Memory B cell (primary cell): Measurements from ENCODE around the gene SPATC1L.
"Not testable (repeated sequence)": the region's sequence is repeated elsewhere in the genome, so short reads cannot be mapped to it uniquely, and the experiment has no call there.

Source experiments
- ATAC-seq: fragments of 150-1000 bp; cut with Tn5 transposase; 2 replicates; pipeline ENCODE4 v1.10.0; 2021; ENCODE audit warnings: low read depth, mild to moderate bottlenecking, moderate library complexity
- DNase-seq, 2 donors: peaks; one replicate each; pipeline ENCODE4 v3.0.0; 2022; ENCODE audit warnings: low spot score in 2 of 2
- H3K27ac Mint-ChIP-seq: one replicate; pipeline ENCODE4 v1.8.0; 2022; ENCODE audit warnings: mild to moderate bottlenecking, moderate library complexity, mixed read lengths
- H3K27me3 Mint-ChIP-seq: one replicate; pipeline ENCODE4 v1.8.0; 2022; ENCODE audit warnings: mixed read lengths
- H3K36me3 Mint-ChIP-seq: one replicate; pipeline ENCODE4 v1.8.0; 2022; ENCODE audit warnings: mild to moderate bottlenecking, mixed read lengths
- H3K4me1 Mint-ChIP-seq: one replicate; pipeline ENCODE4 v1.8.0; 2022; ENCODE audit warnings: mixed read lengths
- H3K4me3 Mint-ChIP-seq: one replicate; pipeline ENCODE4 v1.8.0; 2022; ENCODE audit warnings: mild to moderate bottlenecking, moderate library complexity, mixed read lengths
- H3K9me3 Mint-ChIP-seq: one replicate; pipeline ENCODE4 v1.8.0; 2022; ENCODE audit warnings: mixed read lengths

SPATC1L gene

GRCh38 chr21:46183910-46184624 is at the start of gene SPATC1L:
TSS of gene SPATC1L (minus strand) at chr21:46184459. CDS start at chr21:46182816, 1,643 bp downstream.
- Mint-ChIP-seq H3K27ac (peak within 1 kb of the TSS; percentile 81), H3K36me3 (no peaks in the 10 kb centered on the region), H3K9me3 (no peaks in the 10 kb centered on the region), H3K4me1 (no peaks in the 10 kb centered on the region), H3K4me3 (peak within 1 kb of the TSS; percentile 93), H3K27me3 (no peaks in the 10 kb centered on the region)
- peak; percentile 9 to 47 for DNase-seq
- peak; percentile 71 for ATAC-seq

- Mint-ChIP-seq H3K27me3 (no peaks in the 10 kb centered on the region), H3K36me3 (peaks cover 20% of the 10 kb centered on the region), H3K27ac (peak overlapping the region; percentile 31), H3K4me1 (peaks cover 43% of the 10 kb centered on the region), H3K4me3 (peak overlapping the region; percentile 90), H3K9me3 (no peaks in the 10 kb centered on the region)
- DNase-seq (no peak), ATAC-seq (no peak)
Observed at GRCh38 chr21:46229923-46230260, 45.6 kb upstream of the SPATC1L start.

DNA sequence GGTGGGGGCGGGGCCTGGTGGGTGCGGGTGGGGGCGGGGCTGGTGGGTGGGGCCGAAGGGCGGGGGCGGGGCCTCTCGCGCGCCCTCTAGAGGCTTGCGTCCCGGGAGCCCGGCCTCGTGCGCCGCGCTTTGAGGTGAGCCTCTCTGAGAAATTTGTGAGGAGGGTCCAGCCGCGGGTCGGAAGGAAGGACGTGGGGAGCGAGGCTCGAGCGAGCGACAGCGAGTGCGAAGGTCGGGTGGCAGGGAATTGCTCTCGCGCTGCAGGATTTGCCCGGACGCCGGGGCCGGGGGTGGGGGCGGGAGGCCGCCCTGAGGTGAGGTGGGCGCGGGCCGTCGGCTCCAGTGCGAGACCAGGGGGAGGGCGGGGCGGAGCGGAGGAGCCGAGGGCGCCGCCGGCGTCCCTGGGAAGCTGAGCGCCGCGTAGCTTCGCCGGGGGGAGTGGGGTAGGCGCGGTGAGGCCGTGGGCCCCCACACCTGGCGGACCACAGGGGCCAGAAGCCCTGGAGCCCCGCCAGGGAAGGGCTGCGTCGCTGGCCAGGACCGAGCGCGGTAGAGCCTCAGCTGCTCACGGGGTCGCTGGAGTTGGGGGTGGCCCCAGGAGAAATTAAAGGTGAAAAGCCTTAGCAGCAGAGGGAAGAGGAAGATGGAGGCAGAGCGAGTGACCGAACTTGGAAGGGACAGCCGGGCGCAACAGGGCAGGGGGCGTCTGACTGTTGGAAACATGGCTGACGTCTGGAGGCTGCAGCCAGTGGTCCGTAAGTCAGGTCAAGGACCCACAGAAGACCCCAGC is 45.1 kb upstream of the SPATC1L start:
- H3K27ac Mint-ChIP-seq, result peak overlapping the region; percentile 85
- H3K4me1 Mint-ChIP-seq, result peaks cover 41% of the 10 kb centered on the region
- no peaks in the 10 kb centered on the region for H3K27me3 Mint-ChIP-seq
- peaks cover 14% of the 10 kb centered on the region for H3K36me3 Mint-ChIP-seq
- peak; percentile 33 for ATAC-seq
- peak overlapping the region; percentile 90 for H3K4me3 Mint-ChIP-seq
- H3K9me3 Mint-ChIP-seq, result no peaks in the 10 kb centered on the region
- DNase-seq, result peak in 1 of 2 donors; percentile 67

- peaks cover 41% of the 10 kb centered on the region for H3K4me1 Mint-ChIP-seq
- ATAC-seq (peak; percentile 93), DNase-seq (peak; percentile 90 to 97)
- H3K27me3 Mint-ChIP-seq, result no peaks in the 10 kb centered on the region
- peak within 1 kb of the TSS; percentile 85 for H3K27ac Mint-ChIP-seq
- H3K4me3 Mint-ChIP-seq, result peak within 1 kb of the TSS; percentile 90
- H3K36me3 Mint-ChIP-seq, result peaks cover 7% of the 10 kb centered on the region
- H3K9me3 Mint-ChIP-seq, result no peaks in the 10 kb centered on the region
Observed at GRCh38 chr21:46228345-46229051, 44.2 kb upstream of the SPATC1L start, which contains the start of gene LSS. TSS of gene LSS (minus strand) at chr21:46228774. CDS start at chr21:46228745, 29 bp downstream.

DNA sequence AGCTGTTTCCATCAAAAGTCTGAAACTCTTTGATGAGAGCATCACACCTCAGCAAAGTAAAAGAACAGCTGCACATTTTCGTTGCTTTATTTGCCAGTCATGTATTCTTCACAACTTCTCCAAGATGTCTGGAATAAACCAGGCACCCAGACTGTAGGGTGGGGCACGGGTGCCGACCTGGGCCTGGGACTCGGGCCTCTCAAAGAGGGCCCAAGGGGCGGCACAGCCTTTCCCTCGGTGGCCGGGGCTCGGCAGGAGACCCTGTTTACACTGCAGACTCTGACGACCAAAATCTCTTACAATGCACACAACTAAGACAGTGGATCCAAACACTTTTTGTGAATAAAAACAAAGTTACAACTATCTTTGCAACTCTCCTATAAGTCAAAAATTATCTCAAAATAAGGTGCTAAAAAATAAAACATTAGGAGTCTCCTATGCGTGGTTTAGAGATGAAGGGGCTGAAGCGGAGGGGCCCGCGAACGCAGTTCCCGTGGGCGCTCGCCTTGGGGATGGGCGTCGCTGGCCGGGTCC is 43.6 kb upstream of the SPATC1L start:
- Mint-ChIP-seq H3K27me3 (no peaks in the 10 kb centered on the region), H3K4me1 (peaks cover 41% of the 10 kb centered on the region), H3K9me3 (no peaks in the 10 kb centered on the region), H3K4me3 (peak overlapping the region; percentile 89), H3K36me3 (peaks cover 5% of the 10 kb centered on the region), H3K27ac (peak overlapping the region; percentile 85)
- ATAC-seq, result no peak
- DNase-seq, result no peak

DNA sequence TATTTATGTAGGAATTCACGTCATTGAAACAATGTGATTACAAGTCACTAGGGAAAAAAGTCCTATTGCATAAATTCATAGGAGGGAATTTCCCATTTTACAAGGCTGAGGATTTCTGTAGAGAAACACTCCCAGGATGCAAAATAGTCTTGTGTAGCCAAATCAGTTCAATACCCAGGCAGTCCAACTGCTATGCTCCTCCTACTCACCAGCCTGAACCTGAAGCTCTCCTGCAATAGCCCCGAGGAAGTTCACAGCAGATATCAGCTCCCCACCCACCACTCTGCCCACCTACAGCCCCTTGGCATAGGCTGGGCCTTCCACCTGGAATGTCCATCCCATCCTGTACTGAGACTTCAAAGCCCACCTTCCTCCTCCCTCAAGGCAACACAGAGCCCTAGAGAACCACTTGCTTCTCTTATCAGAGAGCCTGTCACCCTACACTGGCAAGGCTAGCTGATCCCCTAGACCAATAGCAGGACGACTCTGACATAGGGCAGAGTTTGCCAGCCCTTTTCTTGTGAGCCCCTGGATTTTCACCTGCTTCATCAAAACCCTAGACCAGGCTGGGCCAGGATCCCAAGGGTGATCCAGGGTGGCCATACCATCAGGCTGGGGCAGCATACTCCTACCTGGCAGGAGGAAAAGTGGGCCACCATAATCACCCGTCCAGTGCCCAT is 42.8 kb upstream of the SPATC1L start:
- peaks cover 10% of the 10 kb centered on the region for H3K36me3 Mint-ChIP-seq
- no peaks in the 10 kb centered on the region for H3K27me3 Mint-ChIP-seq
- H3K9me3 Mint-ChIP-seq, result no peaks in the 10 kb centered on the region
- peak overlapping the region; percentile 89 for H3K4me3 Mint-ChIP-seq
- peaks cover 41% of the 10 kb centered on the region for H3K4me1 Mint-ChIP-seq
- ATAC-seq (no peak), DNase-seq (no peak)
- peak overlapping the region; percentile 85 for H3K27ac Mint-ChIP-seq

- ATAC-seq (no peak), DNase-seq (no peak)
- Mint-ChIP-seq H3K4me1 (peaks cover 36% of the 10 kb centered on the region), H3K36me3 (peaks cover 9% of the 10 kb centered on the region), H3K4me3 (no peak overlapping the region), H3K27me3 (no peaks in the 10 kb centered on the region), H3K27ac (peak overlapping the region; percentile 85), H3K9me3 (no peaks in the 10 kb centered on the region)
Observed at GRCh38 chr21:46226146-46226545, 41.9 kb upstream of the SPATC1L start.

DNA sequence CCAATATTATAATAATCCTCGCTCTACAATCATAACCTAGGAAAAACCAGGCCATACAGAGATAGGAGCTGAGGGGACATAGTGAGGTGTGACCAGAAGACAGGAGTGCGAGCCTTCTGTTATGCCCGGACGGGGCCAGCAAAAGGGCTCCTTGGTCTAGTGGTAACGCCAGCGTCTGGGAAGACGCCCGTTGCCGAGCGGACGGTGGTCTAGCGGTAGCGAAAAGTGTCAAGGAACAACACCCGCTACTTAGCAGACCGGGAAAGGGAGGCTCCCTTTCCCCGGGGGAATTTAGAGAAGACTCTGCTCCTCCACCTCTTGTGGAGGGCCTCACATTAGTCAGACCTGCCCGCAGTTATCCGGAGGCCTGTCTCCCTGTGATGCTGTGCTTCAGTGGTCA is 39.4 kb upstream of the SPATC1L start:
- not testable (repeated sequence) for H3K27me3 Mint-ChIP-seq, H3K27ac Mint-ChIP-seq, H3K4me3 Mint-ChIP-seq, ATAC-seq, DNase-seq, H3K9me3 Mint-ChIP-seq
- peaks cover 29% of the 10 kb centered on the region for H3K4me1 Mint-ChIP-seq
- peaks cover 21% of the 10 kb centered on the region for H3K36me3 Mint-ChIP-seq

DNA sequence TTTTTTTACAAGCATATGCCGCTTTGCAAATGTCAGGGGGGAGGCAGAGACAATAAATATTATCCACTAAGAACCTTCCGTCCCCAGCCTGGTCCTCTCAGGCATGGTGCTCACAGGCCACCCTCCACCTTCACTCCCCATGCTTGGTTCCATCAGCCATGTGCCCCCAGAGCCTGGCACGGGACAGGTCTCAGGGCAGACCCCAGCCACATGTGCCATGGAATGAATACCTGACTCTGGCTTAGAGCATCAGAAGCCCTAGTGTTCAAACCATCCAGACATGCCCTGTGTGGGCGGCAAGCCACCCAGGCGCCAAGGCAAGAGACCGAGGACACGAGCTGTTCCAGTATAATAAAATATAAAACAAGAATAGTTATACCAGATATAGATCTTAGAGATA is 39.0 kb upstream of the SPATC1L start:
- peaks cover 21% of the 10 kb centered on the region for H3K36me3 Mint-ChIP-seq
- no peaks in the 10 kb centered on the region for H3K27me3 Mint-ChIP-seq
- peaks cover 29% of the 10 kb centered on the region for H3K4me1 Mint-ChIP-seq
- no peaks in the 10 kb centered on the region for H3K9me3 Mint-ChIP-seq
- no peak overlapping the region for H3K4me3 Mint-ChIP-seq
- no peak for DNase-seq
- no peak overlapping the region for H3K27ac Mint-ChIP-seq
- ATAC-seq, result no peak

DNA sequence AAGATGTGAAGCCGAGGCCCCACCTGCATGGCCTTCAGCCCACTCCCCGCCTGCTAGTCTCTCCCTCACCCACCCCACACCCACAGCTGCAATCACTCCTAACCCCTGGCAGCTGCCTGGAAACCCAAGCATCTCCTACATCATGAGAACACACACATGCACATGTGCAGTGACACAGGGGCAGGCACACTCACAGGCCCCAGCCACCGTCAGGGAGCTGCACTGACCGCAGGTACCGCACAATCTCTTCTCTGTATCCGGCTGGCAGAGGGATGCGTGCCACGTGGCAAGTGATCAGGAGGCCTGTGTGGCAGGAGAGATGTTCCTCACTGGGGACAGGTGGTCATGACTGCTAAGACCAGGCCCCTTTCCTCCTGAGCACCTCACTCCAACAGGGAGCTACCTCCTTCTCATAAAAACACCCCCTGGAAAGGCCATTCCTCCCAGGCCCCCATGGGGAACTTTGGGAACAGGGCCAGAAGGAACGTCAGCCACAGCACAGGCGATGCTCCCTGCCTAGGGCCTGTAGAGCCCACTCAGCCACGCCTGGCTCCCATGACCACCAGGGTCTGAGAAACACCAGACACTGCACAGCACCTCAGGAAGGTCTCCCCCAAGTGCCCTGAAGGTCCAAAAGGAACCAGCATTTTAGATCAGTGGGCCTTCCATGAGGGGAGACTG is 38.3 kb upstream of the SPATC1L start:
- Mint-ChIP-seq H3K27me3 (no peaks in the 10 kb centered on the region), H3K4me3 (no peak overlapping the region), H3K4me1 (peaks cover 26% of the 10 kb centered on the region), H3K27ac (no peak overlapping the region), H3K9me3 (no peaks in the 10 kb centered on the region), H3K36me3 (peaks cover 21% of the 10 kb centered on the region)
- no peak for DNase-seq
- ATAC-seq, result no peak

DNA sequence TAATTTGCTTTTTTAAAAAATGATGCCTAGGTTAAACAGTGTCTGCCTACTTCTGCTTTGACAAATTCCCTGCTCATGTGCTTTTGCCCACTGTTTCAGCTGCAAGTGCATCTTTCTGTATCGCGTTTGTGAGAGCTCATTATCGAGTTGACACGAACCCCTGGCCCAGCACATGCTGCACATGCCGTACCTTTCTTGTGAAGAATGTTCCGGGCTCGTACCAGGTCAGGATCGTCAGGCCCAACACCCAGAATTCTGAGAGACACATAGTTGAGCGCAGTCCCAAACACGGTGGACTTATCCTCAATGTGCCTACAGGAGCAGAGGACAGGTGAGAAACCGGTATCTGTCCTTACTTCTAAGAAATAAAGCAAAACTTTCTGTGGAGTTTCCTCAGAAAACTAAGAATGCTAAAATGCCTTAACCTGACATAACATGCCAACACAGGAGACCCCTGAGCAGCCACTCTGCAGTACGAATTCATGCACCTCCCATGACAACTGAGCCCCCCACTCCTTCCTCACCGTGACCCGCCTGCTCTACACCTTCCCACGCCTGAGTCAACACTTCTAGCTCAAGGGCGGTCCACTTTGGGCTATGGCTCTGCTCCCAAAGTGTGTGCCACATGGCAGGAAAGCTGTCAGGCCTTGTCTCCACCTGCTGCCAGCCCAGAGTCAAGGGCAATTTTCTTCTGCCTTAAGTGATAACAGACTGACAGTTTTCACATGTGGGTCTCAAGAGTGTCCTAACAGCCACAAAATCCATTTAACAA is 37.6 kb upstream of the SPATC1L start:
- H3K4me1 Mint-ChIP-seq, result peaks cover 18% of the 10 kb centered on the region
- no peaks in the 10 kb centered on the region for H3K9me3 Mint-ChIP-seq
- no peaks in the 10 kb centered on the region for H3K27me3 Mint-ChIP-seq
- no peak overlapping the region for H3K27ac Mint-ChIP-seq
- H3K36me3 Mint-ChIP-seq, result peaks cover 21% of the 10 kb centered on the region
- no peak overlapping the region for H3K4me3 Mint-ChIP-seq
- DNase-seq (no peak), ATAC-seq (no peak)

DNA sequence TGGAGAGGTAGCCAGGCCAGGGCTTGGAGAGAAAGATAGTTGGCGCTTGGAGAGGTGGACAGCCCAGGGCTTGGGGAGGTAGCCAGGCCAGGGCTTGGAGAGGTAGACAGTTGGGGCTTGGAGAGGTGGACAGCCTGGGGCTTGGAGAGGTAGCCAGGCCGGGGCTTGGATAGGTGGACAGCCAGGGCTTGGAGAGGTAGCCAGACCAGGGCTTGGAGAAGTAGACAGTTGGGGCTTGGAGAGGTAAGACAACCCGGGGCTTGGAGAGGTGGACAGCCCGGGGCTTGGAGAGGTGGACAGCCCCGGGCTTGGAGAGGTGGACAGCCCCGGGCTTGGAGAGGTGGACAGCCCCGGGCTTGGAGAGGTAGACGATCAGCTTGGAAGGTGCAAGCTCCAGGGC is 36.6 kb upstream of the SPATC1L start:
- no peak overlapping the region for H3K4me3 Mint-ChIP-seq
- peaks cover 10% of the 10 kb centered on the region for H3K4me1 Mint-ChIP-seq
- ATAC-seq (no peak), DNase-seq (no peak)
- H3K27ac Mint-ChIP-seq, result peak overlapping the region; percentile 45
- peaks cover 24% of the 10 kb centered on the region for H3K36me3 Mint-ChIP-seq
- H3K27me3 Mint-ChIP-seq, result no peaks in the 10 kb centered on the region
- no peaks in the 10 kb centered on the region for H3K9me3 Mint-ChIP-seq
